ENCODE measurements around the gene PHF21A.

- TF ChIP-seq YY1 (IDR thresholded peaks at IDR 0.05; ENCODE audit: insufficient read depth, insufficient read length) (no peak), ZNF274 (IDR thresholded peaks at IDR 0.05; ENCODE audit: low read depth, low read length) (no peak), SUZ12 (IDR thresholded peaks at IDR 0.05; ENCODE audit: extremely low read depth, insufficient read depth, insufficient read length) (no peak)
These were observed 207.2 kb downstream of the PHF21A start for GRCh38 chr11:45913942-45914635.
